GM18909 (cell line): ENCODE results near the gene RNF187.
A peak's percentile ranks its signal among the peaks of the same experiment; 100 is the strongest.
"Not testable (repeated sequence)": the region's sequence is repeated elsewhere in the genome, so short reads cannot be mapped to it uniquely, and the experiment has no call there.

Experiments
- ATAC-seq: cut with Tn5 transposase; IDR thresholded peaks from one replicate; pipeline ENCODE4 v1.9.1; 2021; ENCODE audit warnings: mild to moderate bottlenecking; ENCODE audit not compliant: unreplicated experiment, poor library complexity

Gene RNF187

DNA sequence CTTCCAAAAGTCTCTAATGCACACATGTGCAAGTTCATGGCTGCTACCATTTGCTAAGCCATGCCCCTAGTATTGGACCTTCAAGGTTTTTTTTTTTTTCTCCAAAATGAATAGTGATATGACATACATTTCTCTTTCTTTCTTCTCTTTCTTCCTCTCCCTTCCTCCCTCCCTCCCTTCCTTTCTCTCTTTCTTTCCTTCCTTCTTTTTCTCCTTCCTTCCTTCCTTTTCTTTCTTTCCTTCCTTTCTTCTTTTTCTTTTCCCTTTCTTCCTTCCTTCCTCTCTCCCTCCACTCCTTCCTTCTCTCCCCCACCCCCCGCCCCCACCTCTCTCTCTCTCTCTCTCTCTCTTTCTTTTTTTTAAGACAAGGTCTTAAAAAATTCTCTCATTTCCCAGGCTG lies 3.4 kb upstream of the RNF187 start:
- ATAC-seq = no peak

DNA sequence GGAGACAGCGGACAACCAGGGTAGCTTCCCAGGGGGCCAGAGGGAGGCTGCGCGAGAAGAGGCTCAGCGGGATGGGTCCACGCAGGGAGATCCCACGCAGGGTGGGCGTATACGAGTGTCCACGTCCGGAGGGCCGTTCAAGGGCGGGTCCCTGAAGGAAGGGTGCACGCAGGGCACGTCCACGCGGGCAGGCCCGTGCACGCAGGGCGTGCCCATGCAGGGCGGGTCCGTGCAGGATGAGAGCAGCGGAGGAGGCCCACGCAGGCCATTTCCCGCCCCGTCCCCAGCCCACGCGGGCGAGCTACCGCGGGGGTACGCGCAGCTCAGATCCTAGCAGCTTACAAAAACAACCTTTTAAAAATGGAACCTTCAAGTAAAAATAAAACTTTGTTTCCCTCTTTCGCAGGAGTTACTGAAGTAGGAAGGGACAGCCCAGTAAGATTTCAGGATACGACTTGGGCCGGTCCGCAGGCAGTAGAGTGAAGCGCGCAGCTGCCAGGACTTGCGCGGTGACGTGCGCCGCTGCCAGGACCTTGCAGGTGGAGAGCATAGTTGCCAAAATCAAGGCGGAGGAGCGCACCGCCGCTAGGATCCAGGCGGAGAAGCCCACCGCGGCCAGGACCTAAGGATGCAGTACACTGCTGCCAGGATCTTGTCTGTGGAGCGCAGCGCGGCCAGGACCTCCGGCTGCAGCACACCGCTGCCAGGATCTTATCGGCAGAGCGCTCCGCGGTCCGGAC lies 416 bp upstream of the RNF187 start:
- peak; percentile 61 for ATAC-seq

DNA sequence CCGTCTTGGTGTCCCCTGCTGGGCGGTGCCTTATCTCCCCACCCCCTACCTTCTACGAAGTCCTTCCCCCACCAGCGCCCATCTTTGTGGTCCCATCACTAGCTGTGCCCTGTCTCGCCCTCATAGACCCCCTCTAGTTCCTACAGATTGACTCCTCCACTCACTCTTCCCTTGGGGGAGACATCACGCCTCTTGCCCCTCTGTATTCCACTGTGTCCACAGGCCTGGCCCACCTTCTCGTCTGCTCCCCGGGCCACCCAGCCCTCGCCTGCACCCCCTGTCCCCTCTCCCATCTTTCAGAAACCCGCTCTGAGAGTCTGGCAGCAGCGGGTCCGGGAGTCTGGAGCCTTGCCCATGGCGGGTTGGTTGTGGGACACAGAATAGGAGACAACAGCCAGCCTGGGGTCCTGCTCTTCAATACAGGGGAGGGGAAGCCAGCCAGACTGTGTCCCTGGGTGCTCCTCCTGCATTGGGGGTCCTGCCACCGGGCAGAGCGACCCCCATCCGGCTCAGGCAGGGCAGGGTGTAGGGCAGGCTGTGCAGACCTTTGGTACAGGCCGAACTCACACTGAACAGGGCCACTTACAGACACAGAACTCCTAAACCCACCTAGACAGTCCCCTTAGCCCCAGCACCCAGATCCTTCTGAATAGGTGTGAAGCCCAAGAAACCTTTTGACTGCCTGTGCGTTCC lies 1.1 kb downstream of the RNF187 start:
- no peak for ATAC-seq

DNA sequence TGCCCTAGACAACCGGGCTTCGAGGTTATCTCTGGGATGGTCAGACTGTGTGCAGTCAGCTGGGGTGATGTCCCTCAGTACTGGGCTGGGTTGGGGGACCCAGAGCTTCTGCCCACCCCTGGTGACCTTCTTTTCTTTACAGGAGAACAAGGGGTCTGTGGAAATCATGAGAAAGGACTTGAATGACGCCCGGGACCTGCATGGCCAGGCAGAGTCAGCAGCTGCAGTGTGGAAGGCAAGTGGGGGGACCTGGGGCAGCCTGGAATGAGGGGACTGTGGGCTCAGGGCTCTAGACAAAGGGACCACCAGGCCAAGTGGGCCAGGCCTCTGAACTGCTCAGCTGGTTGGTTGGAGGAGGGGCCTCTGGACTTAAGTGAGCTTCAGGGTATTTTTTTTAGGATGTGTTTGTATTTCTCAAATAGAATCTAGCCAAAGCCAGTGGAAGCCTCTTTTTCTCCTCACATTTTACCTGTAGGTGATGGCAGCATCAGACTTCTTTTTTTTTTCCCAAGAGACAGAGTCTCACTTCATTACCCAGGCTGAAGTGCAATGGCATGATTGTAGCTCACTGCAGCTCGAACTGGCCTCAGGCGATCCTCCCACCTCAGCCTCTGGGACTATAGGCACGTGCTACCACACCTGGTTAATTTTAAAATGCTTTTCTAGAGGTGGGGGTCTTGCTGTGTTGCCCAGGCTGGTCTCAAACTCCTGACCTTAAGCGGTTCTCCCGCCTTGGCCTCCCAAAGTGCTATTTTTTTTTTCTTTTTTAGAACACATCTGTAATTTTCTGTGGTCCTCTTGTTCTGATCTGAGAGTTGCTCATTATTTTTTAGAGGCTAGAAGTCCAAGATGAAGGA lies 1.9 kb downstream of the RNF187 start:
- no peak for ATAC-seq

DNA sequence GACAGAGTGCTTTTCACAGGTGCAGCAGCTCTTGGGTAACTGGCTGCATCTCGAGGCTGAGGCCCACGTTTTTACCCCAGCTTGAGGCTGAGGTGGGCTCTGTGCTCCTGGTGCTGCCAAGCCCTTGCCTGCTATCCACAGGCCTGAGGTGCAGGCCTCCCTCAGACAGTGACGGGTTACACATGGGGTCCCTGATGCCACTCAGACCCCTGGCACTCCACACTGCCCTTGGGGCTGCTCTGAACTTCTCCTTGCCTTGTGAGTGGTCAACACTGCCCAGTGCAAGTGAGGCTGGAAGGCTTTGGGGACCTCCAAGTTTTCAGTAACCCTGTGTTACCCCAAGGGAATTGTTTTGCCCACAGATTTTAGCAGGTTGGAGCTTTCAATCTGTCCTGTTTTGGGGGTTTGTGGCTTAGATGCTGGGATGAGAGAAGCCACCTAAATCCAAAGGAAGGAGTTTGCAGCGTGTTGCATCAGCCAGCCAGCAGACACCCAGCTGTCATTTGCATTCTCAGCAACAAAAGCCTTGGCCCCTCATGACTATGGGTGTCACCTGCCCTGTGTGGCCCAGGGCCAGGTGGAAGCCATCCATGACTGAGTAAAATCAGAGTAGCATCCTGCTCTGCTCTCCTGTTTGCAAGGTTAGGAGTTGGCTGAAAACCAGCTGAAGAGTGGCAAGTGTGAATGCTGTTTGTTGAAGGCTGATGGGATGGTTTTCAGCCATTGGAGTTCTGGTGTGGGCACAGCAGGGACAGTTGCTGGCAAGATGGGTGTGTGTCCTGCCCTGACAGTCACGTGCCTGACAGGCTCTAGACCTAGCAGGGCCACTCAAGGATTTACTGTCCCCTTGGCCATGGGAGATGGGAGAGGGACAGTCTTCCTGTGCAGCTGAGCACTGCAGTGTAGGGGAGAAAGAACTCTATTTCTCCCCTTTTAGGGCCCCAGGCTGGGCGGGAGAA lies 3.2 kb downstream of the RNF187 start:
- ATAC-seq = no peak

DNA sequence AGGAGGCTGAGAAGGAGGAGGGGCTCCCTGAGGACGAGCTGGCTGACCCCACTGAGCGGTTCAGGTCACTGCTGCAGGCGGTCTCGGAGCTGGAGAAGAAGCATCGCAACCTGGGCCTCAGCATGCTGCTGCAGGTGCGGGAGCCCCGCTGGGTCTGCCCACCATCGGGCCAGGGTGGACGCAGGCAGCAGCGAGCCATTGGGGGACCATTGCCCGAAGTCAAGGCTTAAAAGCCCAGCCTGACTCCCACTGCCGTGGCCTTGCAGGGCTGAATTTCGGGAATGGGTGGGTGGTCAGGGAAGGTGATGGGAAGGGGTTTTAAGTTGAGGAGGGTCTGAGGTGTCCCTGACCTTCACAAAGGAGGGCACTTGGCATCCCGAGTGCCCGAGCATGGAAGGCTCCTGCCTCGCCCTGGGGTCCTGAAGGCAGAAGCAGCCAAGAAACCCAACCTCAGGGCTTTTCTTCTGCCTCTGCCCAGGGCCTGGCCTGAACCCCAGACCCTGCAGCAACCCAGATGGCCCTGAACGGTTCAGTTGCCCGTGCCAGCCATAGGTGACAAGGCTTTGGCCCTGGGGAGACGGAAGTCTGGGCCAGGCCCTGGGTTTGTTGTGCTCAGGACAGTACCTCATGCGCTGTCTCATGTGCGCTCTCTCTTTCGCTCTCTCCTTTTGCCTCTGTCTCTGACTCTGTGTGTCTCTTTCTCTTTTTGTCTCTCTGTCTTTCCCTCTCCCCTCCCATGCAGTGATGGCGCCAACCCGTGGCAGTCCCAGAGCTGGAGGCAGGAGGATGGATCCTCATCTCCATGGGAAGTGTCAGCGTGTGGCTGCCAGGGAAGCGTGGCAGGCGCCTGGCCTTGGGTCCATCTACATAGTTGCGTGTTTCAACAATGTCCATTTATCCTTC lies 6.2 kb downstream of the RNF187 start:
- no peak for ATAC-seq

DNA sequence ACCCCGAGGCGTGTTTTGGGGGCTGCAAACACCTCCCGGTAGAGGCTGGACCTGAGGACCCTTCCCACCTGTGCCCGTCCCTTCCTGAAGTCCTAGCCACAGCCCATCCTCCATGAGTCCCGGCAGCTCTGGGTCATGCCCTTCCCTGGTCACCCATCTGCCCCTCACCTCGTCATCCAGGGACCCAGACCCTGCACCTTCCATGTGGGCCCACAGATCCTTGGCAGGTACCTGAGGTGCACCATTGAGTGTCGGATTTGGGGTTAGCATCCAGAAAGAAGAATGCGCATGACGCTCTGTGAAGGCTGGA lies 6.8 kb downstream of the RNF187 start:
- ATAC-seq = no peak

DNA sequence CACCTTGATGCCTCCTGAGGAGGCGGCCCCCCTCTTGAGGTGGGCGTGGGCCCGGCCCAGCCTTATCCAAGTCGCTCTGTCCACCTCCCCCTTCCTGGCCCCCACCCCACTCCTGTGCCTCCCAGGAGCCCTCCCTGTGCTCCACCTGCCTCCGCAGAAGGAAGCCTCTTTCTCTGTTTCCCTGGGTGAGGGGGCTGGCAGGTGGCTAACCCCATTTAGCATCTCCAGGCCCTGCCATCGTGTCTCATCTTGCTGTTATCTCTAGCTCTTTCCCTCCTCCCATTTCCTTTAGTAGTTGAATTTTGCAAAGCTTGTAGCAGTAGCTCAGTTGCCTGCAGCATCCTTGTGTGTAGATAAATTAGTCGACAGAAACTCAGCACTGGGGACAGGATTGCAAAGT lies 7.2 kb downstream of the RNF187 start:
- no peak for ATAC-seq

DNA sequence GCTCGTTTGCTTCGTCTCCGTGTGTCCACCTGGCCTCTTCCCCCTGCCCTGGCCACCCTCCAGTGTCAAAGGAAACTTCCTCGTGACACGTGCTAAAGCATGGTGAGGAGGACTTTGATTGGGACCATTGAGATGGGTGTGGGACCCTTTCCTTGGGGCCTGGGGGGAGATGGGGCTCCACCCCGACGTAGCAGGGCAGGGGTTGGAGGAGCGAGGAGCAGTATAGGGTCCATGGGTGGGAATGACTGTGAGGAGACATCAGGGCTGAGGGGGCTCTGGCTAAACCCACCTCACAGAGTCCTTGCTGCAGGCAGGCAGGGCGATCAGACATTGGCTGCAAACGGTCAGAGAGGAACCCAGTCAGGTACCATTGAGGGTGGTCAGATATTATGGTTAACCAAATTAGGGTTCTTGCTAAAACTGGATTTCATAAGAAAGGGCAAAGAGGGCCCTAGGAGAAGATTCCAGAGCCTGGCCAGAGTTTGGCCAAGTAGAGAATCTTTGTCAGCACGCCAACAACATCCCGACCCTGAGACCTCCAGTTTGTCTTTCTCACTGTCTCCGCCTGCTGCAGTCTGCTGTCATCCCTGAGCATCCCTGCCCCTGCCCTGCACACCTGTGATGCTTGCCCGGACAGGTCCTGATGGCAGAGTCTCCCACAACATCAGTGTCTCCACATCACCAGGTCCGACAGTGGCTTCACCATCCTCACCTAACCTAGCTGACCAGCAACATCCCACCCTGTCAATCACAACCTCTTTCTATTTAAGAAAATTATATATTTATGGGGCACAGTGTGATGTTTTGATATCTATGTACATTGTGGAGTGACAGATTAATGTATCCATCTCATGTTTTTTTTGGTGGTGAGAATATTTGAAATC lies 8.0 kb downstream of the RNF187 start:
- no peak for ATAC-seq

DNA sequence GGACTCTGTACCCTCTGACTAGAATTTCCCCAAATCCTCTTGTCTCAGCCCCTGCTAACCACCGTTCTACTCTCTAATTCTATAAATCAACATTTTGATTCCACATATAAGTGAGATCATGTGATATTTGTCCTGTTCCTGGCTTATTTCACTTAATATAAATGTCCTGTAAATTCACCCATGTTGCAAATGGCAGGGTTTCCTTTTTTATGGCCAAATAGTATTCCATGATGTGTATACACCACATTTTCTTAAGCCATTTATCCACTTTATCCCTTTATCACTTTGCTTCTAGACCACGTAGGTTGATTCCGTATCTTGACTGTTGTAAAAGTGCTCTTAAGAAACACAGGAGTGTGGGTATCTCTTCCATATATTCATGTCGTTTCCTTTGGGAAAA lies 8.9 kb downstream of the RNF187 start:
- no peak for ATAC-seq

DNA sequence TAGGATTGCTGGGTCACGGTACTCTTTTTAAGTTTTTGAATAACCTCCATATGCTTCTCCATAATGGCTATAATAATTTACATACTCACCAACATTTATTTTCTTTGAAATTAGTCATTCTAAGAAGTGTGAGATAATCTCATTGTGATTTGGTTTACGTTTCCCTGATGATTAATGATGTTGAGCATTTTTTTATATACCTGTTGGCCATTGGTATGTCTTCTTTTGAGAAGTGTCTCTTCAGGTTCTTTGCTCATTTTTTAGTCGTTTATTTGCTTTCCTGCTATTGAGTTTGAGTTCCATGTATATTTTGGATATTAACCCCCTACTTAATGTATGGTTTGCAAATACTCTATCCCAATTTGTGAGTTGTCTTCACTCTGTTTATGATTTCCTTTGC lies 9.3 kb downstream of the RNF187 start:
- no peak for ATAC-seq

DNA sequence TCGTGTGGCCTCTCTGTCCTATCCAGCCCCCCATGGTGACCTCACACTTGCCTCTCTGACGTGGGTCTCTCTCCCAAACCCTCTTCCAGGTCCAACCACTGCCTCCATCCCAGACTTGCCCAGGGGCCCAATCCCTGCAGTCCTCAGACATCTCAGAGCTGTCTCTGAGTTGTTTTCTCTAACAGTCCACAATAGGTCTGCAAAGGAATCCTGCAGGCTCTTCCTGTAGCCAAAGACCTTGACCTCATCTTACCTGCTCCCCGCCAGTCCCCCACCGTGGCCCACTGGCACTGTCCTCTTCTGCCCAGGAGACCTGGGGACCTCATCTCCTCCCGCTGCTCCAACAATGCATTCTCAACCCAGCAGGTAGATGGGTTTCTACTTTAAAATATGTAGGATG lies 10.0 kb downstream of the RNF187 start:
- no peak for ATAC-seq

DNA sequence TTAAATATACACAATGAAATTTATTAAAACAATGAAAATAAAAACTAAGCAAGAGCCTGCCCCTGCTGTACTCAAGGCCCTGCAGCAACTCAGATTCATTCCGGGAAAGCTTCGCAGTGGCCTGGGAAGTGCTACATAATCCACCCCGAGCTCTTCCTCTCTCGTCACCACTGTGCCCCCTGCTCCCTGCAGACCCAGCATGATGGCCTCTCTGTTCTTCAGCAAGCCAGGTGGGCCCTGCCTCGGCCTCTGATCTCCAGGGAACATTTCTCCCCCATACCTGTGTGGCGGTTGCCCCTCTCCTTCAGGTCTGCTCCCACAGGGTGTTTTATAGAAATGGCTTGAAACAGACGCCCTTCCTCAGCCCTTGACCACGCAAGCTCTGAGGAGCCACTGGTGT lies 10.6 kb downstream of the RNF187 start:
- ATAC-seq = no peak

DNA sequence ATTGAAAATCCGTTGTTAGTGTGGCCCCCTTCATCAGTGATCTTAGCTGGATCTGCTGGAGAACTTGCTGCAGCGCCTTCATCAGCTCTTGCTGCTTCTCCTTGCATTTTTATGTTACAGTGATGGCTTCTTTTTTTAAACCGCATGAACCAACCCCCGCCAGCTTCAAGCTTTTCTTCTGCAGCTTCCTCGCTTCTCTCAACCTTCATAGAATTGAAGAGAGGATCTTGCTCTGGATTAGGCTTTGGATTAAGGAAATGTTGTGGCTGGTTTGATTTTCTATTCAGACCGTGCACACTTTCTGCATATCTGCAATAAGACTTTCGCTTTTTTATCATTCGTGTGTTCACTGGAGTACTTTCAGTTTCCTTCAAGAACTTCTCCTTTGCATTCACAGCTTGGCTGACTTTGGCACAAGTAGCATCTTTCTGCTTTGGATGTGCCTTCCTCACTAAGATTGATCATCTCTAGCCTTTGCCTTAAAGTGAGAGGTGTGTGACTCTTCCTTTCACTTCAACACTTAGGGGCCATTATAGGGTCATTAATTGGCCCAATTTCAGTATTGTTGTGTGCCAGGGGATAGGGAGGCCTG lies 13.1 kb downstream of the RNF187 start:
- peak; percentile 28 for ATAC-seq

DNA sequence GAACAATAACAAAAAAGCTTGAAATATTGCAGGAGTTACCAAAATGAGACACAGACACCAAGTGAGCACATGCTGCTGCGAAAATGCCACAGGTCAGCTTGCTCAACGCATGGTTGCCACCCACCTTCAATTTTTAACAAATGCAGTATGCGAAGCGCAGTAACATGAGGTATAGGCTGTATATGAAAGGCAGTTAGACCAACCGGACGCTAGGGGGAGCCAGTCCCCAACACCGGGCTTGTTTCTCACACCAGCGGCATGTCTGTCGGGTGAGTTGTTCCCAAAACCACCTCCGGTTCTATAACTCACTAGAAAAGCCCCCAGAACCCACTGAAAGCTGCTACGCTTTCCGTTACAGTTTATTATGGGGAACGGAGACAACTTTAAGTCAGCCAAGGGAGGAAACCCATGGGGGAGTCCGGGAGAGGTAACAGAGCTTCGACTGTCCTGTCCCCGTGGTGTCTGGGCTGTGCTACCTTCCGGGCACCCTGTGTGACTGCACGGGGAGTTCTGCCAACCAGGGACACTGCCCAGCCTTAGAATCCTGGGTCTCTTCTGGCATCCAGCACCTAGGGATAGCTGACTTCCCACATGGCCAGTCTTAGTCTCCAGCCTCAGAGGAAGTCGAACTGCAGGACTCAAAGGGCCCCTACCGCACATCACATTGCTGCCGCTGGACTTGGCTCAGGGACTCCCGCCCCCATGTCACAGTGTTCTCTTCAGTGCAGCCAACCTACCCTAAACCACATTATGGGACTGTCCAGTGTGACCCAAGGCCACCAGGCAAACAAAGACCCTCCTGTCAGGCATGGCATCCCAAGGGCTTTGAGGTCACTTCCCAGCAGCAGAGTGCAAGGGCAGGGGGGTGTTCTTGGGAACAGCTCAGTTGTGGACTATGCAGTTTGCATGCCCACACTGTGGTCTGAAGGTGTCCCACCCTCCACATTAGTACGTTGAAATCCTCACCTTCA lies 14.0 kb downstream of the RNF187 start:
- peak; percentile 95 for ATAC-seq

DNA sequence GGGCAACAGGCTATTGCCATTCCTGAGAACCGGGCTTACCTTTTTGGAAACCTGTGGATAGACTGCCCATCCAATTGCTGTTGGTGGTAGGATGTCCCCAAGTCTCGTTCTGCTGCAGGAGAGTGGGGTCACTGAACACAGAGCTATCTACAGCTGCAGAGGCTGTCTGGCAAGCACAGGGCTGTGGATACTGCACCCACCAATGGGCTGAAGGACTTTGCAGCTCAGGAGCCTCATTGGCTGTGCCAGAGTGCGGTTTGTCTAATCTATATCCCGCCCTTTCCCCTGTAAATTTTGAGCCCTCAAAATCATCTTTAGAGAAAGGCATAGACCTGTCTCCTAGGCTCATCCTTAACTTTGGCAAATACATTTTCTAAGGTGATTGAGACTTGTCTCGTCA lies 15.3 kb downstream of the RNF187 start:
- ATAC-seq = no peak

DNA sequence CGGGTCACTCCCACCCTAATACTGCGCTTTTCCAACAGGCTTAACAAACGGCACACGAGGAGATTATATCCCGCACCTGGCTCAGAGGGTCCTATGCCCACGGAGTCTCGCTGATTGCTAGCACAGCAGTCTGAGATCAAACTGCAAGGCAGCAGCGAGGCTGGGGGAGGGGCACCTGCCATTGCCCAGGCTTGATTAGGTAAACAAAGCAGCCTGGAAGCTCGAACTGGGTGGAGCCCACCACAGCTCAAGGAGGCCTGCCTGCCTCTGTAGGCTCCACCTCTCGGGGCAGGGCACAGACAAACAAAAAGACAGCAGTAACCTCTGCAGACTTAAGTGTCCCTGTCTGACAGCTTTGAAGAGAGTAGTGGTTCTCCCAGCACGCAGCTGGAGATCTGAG lies 18.8 kb downstream of the RNF187 start:
- ATAC-seq = not testable (repeated sequence)
